Activated T-cell treated with anti-CD3 and anti-CD28 coated beads for 4 hours (primary cell): ENCODE data around the gene C11orf91.
"Not testable (repeated sequence)": the region's sequence is repeated elsewhere in the genome, so short reads cannot be mapped to it uniquely, and the experiment has no call there.

Source experiments
- DNase-seq: peaks from one replicate; pipeline ENCODE4 v3.0.0-alpha.2; 2020

The C11orf91 gene

GRCh38 chr11:33668468-33668825, 32.2 kb downstream of the C11orf91 start:
- DNase-seq: no peak

- DNase-seq: no peak
These were observed 32.7 kb downstream of the C11orf91 start for GRCh38 chr11:33667819-33668467.

GRCh38 chr11:33665350-33666106, 35.1 kb downstream of the C11orf91 start:
- no peak for DNase-seq

- DNase-seq: no peak
These were observed 35.8 kb downstream of the C11orf91 start for GRCh38 chr11:33664827-33665226.

- DNase-seq: no peak
These were observed 36.5 kb downstream of the C11orf91 start for GRCh38 chr11:33664166-33664565.

GRCh38 chr11:33663121-33663520, 37.5 kb downstream of the C11orf91 start:
- DNase-seq: no peak

- not testable (repeated sequence) for DNase-seq
These were observed 39.1 kb downstream of the C11orf91 start for GRCh38 chr11:33661526-33661925.

GRCh38 chr11:33660962-33661361, 39.7 kb downstream of the C11orf91 start:
- no peak for DNase-seq

GRCh38 chr11:33659370-33660139, 41.1 kb downstream of the C11orf91 start:
- no peak for DNase-seq

- DNase-seq: no peak
These were observed 42.3 kb downstream of the C11orf91 start for GRCh38 chr11:33658195-33658900.

- DNase-seq: no peak
These were observed 42.9 kb downstream of the C11orf91 start for GRCh38 chr11:33657757-33658156.

- no peak for DNase-seq
These were observed 43.9 kb downstream of the C11orf91 start for GRCh38 chr11:33656768-33657167.

- DNase-seq: no peak
These were observed 44.6 kb downstream of the C11orf91 start for GRCh38 chr11:33655842-33656600.

GRCh38 chr11:33654594-33654993, 46.0 kb downstream of the C11orf91 start:
- no peak for DNase-seq

- no peak for DNase-seq
These were observed 47.7 kb downstream of the C11orf91 start for GRCh38 chr11:33652930-33653329.

GRCh38 chr11:33652431-33652830, 48.2 kb downstream of the C11orf91 start:
- no peak for DNase-seq

- DNase-seq: no peak
These were observed 48.6 kb downstream of the C11orf91 start for GRCh38 chr11:33651990-33652389.

GRCh38 chr11:33651555-33651954, 49.1 kb downstream of the C11orf91 start:
- DNase-seq: no peak

- DNase-seq: no peak
These were observed 50.7 kb downstream of the C11orf91 start for GRCh38 chr11:33649944-33650343.
